GM21390 (cell line): ENCODE measurements around the gene DBNL.
"Not testable (repeated sequence)": the region's sequence is repeated elsewhere in the genome, so short reads cannot be mapped to it uniquely, and the experiment has no call there.

Experiments
- ATAC-seq: cut with Tn5 transposase; IDR thresholded peaks from one replicate; pipeline ENCODE4 v1.9.1; 2021; ENCODE audit not compliant: unreplicated experiment

The DBNL gene

DNA sequence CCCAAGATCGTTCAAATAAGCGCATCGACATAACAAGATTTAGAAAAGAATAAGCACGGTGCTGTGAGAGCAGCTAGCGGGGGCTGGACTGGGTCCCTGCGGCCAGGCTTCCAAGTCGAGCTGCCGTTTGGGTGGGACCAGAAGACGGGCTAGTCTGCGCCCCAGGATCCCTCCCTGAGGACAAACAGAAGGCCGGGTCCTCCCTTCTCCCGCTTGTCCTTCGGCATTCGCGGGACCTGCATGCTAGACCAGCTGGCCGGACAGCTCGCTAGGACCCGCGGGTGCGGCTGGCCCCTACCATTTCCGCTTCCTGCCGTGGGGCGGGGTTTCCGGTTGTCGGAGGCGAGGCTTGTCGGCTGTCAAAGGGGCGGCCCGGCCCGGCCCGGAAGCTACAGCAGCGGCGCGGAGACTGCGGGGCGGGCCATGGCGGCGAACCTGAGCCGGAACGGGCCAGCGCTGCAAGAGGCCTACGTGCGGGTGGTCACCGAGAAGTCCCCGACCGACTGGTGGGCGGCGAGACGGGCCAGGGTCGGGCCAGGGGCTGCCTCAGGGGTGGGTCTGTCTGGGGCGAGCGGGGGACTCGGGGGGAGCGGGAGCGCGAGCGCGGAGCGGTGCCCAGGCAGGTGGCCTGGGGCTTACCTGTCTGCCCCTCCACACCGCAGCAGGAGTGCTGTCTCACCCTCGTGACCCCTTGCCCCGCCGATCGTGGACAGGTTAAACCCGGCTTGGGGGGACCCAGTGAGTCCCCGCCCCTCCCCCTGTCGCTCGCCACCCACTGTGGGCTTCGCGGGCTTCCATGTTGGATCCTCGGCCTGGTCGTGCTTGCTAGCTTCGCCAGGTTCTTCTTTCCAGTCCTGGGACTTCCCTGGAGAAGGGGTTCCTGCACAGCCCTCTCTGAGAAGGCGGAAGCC is at the start of gene DBNL:
DBNL (plus strand) TSS at position 388 of the 911 bp plus-strand sequence; CDS start at position 424, 36 bp downstream.
- ATAC-seq = peak; percentile 66

- not testable (repeated sequence) for ATAC-seq
Observed at GRCh38 chr7:43997532-43997931, 47.0 kb upstream of the DBNL start, which contains the start of gene SPDYE1. Gene SPDYE1 (plus strand): TSS chr7:43997897. CDS start chr7:43999950, 2,053 bp downstream.

DNA sequence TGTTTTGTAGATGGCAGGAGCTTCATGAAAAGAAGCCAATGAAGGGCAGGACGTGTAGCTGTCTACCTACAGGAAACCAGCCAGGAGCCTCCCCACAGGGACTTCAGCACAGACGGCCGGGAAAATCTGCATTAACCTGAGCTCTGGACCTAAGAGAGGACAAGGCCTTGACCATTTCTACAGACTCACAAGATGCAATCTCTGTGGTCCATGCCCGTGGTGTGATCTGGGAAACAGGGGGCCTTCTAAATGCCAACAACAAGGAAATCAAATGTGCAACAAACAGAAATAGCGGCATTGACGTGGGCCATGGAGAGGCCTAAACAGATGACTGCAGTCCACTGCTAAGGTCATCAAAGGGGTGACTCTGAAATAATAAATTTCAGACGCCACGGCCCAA is 32.4 kb upstream of the DBNL start:
- not testable (repeated sequence) for ATAC-seq

GRCh38 chr7:44015090-44015489 is 29.4 kb upstream of the DBNL start:
- not testable (repeated sequence) for ATAC-seq

GRCh38 chr7:44018857-44019807 is 25.4 kb upstream of the DBNL start:
- ATAC-seq = peak; percentile 95

DNA sequence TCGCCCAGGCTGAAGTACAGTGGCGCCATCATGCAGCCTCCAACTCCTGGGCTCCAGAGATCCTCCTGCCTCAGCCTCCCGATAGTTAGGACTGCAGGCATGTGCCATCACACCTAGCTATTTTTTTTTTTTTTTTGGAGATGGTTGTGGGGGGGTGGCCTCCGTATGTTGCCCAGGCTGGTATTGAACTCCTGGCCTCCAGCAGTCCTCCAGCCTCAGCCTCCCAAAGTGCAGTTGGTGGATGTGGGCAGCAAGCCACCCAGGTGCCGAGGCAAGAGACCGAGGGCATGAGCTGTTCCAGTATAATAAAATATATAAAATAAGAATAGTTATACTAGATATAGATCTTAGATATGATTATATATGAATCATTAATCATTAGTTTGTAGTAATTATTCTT is 24.7 kb upstream of the DBNL start:
- ATAC-seq = not testable (repeated sequence)

DNA sequence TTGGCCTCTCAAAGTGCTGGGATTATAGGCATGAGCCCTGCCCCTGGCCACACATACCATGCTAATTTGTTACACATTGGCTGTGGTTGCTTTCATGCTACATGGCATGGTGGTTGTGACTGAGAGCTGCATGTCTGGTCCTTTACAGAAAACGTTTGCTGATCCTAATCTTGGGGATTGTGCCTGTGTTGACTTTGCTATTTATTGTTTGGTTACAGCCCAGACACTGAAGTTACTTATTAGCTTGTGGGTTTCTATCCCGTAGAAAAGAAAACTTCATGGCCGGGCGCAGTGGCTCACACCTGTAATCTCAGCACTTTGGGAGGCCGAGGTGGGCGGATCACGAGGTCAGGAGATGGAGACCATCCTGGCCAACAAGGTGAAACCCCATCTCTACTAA is 22.4 kb upstream of the DBNL start:
- ATAC-seq = not testable (repeated sequence)

DNA sequence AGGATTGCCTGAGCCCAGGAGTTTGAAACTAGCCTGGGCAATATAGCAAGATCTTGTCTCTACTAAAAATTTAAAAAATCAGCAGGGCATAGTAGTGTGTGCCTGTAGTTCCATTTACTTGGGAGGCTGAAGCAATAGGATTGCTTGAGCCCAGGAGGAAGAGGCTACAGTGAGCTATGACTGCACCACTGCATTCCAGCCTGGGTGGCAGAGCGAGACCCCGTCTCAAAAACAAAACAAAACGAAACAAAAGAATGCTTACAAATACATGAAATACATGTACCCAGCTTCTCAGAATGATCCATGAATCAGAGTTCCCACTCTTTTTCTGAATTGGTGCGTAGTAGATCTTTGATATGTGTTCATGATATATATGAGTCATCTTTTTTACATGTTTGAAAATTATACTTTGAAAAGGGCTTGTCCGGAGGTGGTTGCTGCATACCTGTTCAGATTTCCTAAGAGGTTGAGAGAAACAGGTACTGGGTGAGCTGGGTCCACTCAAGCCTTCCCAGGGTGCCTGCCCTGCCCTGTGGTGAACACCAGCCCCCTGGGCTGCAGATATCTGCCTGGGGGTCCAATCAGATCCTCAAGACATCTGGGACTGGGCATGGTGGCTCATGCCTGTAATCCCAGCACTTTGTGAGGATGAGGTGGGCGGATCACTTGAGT is 21.6 kb upstream of the DBNL start:
- not testable (repeated sequence) for ATAC-seq

- not testable (repeated sequence) for ATAC-seq
Observed at GRCh38 chr7:44029433-44029832, 15.1 kb upstream of the DBNL start.

GRCh38 chr7:44030029-44030428 is 14.5 kb upstream of the DBNL start:
- ATAC-seq = not testable (repeated sequence)

- ATAC-seq = not testable (repeated sequence)
Observed at GRCh38 chr7:44031319-44031718, 13.2 kb upstream of the DBNL start.

DNA sequence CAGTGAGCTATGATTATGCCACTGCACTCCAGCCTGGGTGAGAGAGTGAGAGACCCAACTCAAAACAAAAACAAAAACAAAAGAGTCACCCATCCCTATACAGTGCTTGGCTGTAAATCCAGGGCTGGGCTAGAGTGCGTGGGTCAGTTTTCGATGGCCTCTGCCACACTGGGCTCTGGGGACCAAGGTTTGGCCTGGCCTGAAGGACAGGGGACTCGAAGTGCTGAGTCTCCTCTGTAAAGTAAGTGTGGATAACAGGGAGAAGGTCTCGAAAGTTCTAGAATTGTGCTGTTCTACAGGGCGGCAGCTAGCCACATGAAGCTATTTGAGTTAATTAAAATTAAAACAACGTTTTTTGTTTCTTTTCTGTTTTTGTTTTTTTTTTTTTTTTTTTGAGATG is 12.5 kb upstream of the DBNL start:
- ATAC-seq = not testable (repeated sequence)

DNA sequence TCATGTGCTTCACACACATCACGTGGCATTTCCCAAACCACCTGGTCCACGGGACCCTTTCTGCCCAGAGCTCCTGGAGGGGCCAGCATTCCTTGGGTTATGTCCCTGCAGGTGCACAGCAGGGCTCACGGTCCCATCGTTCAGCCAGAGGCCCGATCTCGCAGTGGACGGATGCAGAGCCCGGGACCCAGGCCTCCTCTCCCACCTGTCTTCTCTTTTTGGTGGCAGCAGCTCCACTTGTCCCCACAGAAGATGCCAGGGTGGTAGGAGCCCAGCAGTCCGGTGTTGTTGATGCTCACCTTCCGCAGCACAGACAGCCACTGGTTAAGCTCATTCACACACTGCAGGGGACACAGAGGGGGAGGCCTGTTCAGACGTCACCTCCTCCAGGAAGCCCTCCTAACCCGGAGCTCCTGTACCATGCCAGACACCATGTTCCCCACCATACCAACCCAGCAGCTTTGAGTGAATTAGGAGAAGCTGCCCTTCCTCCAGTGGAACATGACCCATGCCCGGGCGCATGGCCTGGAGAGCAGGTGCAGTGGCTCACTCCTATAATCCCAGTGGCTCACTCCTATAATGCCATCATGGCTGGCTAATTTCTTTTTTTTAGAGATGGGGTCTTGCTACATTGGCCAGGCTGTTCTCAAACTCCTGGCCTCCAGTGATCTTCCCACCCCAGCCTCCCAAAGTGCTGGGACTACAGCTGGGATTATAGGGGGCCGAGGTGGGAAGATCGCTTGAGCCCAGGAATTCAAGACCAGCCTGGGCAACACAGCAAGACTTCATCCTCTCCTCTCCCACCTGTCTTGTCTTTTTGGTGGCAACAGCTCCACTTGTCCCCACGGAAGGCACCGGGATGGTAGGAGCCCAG is 10.3 kb upstream of the DBNL start:
- ATAC-seq = not testable (repeated sequence)

DNA sequence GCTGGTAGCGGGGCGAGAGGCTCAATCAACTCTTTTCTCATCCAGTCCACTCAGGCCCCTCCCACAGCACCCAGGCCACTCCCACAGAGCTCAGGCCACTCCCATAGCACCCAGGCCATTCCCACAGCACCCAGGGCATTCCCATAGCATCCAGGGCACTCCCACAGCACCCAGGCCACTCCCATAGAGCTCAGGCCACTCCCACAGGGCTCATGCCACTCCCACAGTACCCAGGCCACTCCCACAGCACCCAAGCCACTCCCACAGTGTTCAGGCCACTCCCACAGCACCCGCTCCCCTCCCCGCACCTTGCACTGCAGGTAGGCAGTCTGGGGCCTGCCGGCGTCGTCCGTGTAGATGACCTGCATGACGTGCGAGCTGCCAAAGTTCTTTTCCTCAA is 8.1 kb upstream of the DBNL start:
- not testable (repeated sequence) for ATAC-seq

- not testable (repeated sequence) for ATAC-seq
Observed at GRCh38 chr7:44037951-44038350, 6.6 kb upstream of the DBNL start.

DNA sequence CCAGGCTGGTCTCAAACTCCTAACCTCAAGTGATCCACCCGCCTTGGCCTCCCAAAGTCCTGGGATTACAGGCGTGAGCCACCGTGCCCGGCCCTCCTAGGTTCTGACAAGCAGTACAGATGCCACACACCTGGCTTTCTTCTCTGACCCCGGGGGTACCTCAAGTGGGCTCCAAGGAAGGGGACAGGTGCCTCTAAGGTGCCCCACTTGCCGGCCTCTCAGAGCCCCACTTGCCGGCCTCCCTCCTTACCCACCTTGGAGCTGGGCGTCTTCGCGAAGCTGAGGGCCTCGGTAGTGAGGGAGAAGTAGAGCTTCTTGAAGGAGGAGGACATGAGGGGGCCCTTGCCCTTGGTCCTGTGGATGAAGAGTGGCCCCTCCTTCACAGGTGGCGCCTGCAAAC is 5.9 kb upstream of the DBNL start:
- ATAC-seq = not testable (repeated sequence)

DNA sequence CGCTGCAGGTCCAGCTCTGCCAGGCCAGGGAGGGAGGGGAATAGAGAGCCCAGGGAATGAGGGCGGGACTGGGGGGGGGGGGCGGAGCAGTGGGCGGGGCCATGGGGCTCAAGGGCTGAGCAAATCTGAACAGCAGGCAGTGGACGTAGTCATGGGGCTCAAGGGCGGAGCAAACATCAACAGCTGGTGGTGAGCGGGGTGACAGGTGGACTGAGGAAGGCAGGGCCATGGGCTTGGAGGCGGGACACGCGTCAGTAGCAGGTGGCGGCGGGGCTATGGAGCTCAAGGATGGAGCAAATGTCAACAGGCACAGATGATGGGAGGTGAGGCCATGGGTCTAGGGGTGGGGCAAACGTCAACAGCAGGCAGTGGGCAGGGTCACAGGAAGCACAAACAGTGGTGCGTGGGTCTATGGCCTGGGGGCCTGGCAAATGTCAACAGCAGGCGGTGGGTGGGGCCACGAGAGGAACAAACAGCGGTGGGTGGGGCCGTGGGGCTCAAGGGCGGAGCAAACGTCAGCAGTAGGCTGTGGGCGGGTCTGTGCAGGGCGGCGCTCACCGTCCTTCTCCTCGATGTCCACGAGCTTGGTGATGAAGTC is 5.4 kb upstream of the DBNL start:
- ATAC-seq = peak; percentile 68

GRCh38 chr7:44039800-44040492 is 4.6 kb upstream of the DBNL start:
- ATAC-seq = peak; percentile 2

- ATAC-seq = peak; percentile 38
Observed at GRCh38 chr7:44040493-44040891, 4.0 kb upstream of the DBNL start.
